Endometrial microvascular endothelial cells (primary cell): ENCODE results near the gene TAF1B. TPM values are rescaled to one million over a fixed set of nuclear protein-coding genes. Genes with fewer than 3 reads are reported as not detected.

Experiments used
- in situ Hi-C: cut with HindIII; loops from 2 replicates; pipeline ENCODE4 v1.10.0; 2017; ENCODE audit warnings: low sequenced_read_pairs, low pct_unique_long_range_greater_than_20kb; ENCODE audit errors: inconsistent ontology term
- total RNA-seq: library from RNA; depleted of rRNA; stranded (reverse); fragments of >200 nt; gene quantifications from one replicate; pipeline ENCODE4 v1.2.3, GENCODE V29; 2015; ENCODE audit errors: inconsistent ontology term

The TAF1B gene
- total RNA-seq, 1 donor from 2014 or later: 22.9 TPM

DNA sequence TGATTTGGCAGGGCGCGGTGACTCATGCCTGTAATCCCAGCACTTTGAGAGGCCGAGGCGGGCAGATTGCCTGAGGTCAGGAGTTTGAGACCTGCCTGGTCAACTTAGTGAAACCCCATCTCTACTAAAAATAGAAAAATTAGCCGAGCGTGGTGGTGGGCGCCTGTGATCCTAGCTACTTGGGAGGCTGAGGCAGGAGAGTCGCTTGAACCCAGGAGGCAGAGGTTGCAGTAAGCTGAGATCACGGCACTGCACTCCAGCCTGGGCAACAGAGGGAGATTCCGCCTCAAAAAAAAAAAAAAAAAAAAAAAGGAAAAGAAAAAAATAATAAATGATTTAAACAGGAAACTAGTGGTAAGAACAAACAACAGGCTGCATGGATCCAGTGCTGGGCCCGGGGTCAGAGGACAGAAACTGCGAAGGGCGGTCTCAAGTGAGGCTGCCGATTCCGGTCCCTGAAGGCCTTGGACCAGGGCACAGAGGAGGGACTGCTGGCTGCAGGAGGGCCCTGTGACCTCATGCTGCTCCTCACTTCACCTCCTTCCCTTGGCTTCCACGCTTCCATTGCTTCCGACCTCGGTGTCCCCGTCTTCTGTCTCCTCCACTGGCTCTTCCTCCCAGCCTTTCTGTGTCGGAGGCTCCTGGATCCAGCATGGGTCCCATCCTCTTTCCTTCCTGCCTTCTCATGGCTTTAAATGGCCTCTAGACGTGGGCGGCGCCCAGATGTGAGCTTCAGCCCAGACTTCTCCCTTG lies 106.1 kb downstream of the TAF1B start:
- in situ Hi-C loops: no loop called here

DNA sequence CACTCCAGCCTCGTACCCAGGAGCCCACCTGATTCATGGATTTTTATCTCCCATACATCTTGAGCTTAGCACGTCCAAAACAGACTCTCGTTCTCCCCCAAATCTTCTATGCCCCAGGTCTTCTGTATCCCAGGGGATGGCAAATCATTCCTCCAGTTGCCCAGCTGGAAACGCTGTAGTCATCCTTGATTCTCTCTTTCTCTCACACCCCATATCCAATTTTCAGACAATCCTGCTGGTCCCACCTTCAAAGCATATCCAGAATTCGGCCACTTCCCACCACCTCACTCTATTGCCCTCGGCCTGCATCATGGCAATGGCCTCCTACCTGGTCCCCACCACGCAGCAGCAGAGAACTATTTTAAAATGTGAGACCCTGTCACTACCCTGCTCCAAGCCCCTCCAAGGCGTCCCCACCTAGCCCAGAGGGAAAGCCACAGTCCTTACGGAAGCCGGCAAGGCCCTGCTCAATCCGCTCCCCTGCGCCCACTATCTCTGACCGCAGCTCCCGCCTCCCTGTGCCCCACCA lies 106.8 kb downstream of the TAF1B start:
- in situ Hi-C loops: loop anchor here (25.0 kb wide), 1 partner anchor 162 kb away; the partner anchor contains the start of gene RRM2

DNA sequence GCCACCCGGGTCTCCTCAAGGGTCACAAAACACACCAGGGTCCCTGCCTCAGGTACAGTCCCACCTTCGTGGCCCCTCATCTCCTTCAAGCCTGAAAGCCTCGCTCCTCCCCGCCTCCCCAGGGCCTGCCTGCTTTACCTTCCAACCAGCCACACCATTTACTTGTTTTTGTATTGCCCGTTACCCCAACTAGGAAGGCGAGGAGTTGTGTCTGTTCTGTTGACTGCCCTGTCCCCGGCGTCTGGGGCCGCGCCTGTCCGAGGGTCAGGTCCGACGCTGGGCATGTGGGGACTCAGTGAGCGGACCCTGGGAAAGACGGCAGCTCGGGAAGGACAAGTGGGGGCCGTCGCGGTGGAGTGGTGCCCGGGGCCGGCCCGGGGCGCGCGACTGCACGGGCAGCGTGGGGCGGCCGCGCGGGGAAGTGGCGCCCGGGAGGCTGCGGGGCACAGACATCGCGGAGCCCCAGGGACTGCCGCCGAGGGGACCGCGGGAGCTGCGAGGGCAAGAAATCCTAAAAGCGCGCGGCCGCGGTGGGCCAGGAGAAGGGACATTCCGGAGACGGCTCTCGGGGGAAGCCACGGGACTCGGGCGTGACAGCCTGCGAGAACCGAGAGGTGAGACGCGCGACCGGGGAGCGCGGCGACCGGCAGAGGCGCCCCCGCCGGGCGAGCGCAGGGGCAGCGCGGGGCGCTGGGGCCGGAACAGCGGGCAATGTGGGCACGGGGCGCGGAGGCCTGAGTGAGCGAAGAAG lies 107.4 kb downstream of the TAF1B start:
- in situ Hi-C loops: loop anchor here (25.0 kb wide), 1 partner anchor 162 kb away; the partner anchor contains the start of gene RRM2

- in situ Hi-C loops: loop anchor here (25.0 kb wide), 1 partner anchor 161 kb away; the partner anchor contains the start of gene RRM2
These were observed 107.9 kb downstream of the TAF1B start for GRCh38 chr2:9951272-9951521.

- in situ Hi-C loops: loop anchor here (25.0 kb wide), 1 partner anchor 161 kb away; the partner anchor contains the start of gene RRM2
These were observed 108.4 kb downstream of the TAF1B start, which contains the start of gene GRHL1 for GRCh38 chr2:9951522-9952285. Gene GRHL1, plus strand, starts transcription at chr2:9951693. Its CDS starts 141 bp downstream, at chr2:9951834.

DNA sequence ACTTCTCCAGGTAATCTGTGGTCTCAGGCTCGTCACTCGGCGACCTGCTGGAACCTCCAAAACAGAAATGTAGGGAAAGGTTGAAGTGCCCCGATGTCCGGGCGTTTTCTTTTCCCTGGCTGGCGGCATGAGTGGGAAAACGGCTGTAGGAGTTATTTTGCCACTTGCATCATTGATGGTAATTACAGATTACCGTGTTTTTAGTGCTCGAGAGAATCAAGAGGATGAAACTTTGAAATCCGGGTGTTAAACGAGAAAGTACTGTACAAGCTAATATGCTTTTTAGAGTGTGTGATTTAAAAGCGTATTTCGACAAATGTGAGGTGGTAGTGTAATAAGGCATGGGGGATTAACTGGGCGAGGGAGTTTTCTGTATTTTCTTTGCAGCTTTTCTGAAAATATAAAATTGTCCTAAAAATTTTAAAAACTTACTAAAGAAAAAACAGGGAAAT lies 109.0 kb downstream of the TAF1B start:
- in situ Hi-C loops: loop anchor here (25.0 kb wide), 1 partner anchor 160 kb away; the partner anchor contains the start of gene RRM2

DNA sequence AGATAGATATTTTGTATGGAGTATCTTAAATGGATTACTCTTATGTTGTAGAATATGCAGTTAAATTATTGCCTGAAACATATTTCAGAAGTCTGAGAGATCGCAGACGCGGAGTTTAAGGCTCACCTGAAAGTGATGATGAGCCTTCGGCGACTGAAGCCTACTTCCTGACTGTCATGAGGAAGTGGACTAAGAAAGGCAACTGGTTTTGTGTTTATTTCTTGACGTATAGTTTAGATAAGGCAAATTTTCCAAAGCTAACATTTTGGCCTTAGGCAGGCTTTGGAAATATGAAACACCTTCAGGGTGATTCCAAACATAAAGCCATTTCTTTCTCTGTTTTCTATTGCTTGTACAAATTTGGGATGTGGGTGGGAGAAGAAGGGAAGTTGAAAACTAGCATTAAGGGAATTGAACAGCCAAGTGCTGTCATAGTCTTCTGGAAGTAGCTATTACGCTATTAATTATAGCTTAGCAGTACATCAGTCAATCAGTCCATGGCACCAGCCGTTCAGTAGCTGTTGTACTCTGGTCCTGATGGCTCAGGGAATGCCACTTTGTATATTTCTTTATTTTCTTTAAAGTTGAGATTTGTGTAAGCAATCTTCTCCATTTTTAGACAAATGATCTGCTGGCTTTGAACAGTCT lies 109.7 kb downstream of the TAF1B start:
- in situ Hi-C loops: loop anchor here (25.0 kb wide), 1 partner anchor 159 kb away; the partner anchor contains the start of gene RRM2

- in situ Hi-C loops: loop anchor here (25.0 kb wide), 1 partner anchor 158 kb away; the partner anchor contains the start of gene RRM2
These were observed 110.9 kb downstream of the TAF1B start for GRCh38 chr2:9954136-9954535.

DNA sequence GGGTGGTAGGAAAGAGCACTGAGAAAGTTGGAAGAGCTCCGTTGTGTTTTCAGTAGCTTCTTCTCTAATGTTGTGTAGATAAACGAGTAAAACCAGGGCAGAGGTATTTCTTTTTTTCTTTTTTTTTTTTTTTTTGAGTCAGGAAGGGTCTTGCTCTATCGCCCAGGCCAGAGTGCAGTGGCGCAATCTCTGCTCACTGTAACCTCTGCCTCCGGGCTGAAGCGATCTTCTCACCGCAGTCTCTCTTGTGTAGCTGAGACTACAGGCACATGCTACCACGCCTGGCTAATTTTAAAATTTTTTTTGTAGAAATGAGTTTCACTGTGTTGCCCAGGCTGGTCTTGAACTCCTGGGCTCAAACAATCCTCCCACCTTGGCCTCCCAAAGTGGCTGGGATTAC lies 114.8 kb downstream of the TAF1B start:
- in situ Hi-C loops: loop anchor here (25.0 kb wide), 1 partner anchor 154 kb away; the partner anchor contains the start of gene RRM2

- in situ Hi-C loops: loop anchor here (25.0 kb wide), 1 partner anchor 153 kb away; the partner anchor contains the start of gene RRM2
These were observed 116.0 kb downstream of the TAF1B start for GRCh38 chr2:9959262-9959661.

DNA sequence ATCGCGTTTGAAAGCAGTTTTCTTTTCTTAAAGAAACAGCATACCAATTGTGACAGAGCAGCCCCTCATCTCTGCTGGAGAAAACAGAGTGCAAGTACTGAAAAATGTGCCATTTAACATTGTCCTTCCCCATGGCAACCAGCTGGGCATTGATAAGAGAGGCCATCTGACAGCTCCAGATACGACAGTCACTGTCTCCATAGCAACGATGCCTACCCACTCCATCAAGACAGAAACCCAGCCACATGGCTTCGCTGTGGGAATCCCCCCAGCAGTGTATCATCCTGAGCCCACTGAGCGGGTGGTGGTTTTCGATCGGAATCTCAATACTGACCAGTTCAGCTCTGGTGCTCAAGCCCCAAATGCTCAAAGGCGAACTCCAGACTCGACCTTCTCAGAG lies 117.7 kb downstream of the TAF1B start:
- in situ Hi-C loops: loop anchor here (25.0 kb wide), 1 partner anchor 151 kb away; the partner anchor contains the start of gene RRM2

- in situ Hi-C loops: loop anchor here (25.0 kb wide), 1 partner anchor 148 kb away; the partner anchor contains the start of gene RRM2
These were observed 121.2 kb downstream of the TAF1B start for GRCh38 chr2:9964334-9964980.

- in situ Hi-C loops: loop anchor here (25.0 kb wide), 1 partner anchor 147 kb away; the partner anchor contains the start of gene RRM2
These were observed 122.0 kb downstream of the TAF1B start for GRCh38 chr2:9965119-9965822.

DNA sequence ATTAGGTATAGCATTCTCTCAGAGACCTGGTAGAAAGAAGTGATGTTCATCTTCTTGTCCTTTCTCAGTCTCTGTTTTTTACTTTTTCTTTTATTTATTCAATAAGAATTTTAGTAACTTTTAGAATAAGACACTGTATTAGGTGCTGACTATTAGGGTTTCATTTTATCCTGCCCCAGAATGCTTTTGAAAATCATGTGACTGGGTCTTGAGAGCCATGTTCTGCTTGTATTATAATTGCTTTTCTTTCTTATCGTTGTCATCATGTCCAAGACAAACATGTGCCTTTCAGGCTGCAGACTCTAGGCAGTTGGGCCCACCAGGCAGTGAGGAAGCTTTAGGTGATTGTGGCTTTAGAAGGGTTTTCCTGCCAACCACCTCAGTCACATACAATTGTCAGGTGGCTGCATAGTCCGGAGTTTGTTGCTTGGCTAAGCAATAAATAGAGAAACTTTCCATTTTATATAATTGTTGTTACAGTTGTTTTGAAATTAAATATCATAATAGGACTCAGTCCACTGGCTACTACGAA lies 123.3 kb downstream of the TAF1B start:
- in situ Hi-C loops: loop anchor here (25.0 kb wide), 1 partner anchor 146 kb away; the partner anchor contains the start of gene RRM2

GRCh38 chr2:9967053-9967775 lies 123.9 kb downstream of the TAF1B start:
- in situ Hi-C loops: loop anchor here (25.0 kb wide), 1 partner anchor 145 kb away; the partner anchor contains the start of gene RRM2
